Activated CD8-positive, alpha-beta memory T cell treated with anti-CD3 and anti-CD28 coated beads, Interleukin-2, amount 50 U/mL, for 1 hour (primary cell): ENCODE results near the gene TTLL10.

Experiments used
- DNase-seq: peaks from one replicate; pipeline ENCODE4 v3.0.0-alpha.2; 2020; ENCODE audit errors: extremely low read depth

TTLL10 gene, protein sequence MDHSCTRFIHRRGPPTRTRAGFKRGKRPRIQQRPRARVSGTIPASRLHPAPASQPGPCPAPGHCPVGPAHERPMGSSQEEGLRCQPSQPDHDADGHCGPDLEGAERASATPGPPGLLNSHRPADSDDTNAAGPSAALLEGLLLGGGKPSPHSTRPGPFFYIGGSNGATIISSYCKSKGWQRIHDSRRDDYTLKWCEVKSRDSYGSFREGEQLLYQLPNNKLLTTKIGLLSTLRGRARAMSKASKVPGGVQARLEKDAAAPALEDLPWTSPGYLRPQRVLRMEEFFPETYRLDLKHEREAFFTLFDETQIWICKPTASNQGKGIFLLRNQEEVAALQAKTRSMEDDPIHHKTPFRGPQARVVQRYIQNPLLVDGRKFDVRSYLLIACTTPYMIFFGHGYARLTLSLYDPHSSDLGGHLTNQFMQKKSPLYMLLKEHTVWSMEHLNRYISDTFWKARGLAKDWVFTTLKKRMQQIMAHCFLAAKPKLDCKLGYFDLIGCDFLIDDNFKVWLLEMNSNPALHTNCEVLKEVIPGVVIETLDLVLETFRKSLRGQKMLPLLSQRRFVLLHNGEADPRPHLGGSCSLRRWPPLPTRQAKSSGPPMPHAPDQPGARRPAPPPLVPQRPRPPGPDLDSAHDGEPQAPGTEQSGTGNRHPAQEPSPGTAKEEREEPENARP

DNA sequence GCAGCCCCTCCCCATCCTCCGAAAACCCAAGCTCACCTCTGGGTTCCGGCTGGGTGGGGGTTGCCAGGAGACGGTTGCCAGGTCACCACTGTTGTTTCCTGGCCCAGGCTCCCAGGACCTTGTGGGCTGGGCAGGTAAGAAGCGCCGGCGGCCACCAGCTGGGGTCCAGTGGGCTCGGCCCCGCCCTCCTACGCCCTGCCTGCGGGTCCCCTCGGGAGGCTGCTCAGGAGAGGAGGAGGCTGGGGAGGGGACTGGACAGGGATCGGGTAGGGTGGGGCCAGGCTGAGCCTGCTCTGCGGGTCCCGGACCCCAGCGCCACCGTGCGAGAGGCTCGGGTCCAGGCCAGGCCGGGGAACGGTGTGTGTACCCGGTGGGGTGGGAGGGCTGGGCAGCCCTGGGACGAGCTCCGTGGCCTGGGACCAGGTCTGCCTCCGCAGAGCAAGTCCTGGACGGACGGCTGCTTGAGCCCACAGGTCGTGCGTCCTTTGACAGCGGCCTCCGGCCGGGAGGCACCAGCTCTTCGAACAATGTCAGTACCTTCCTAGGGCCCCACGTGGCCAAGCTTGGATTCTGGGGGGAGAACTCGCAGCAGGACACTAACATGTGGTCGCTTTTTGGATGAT, at the start of gene TTLL10:
TSS of gene TTLL10 (plus strand) at position 88 of the 623 bp plus-strand sequence. CDS start 5,336 bp downstream, outside the sequence.
- no peak for DNase-seq

- DNase-seq: no peak
These were observed 49.2 kb upstream of the TTLL10 start for GRCh38 chr1:1124508-1124785.

GRCh38 chr1:1124786-1125642, 48.7 kb upstream of the TTLL10 start:
- no peak for DNase-seq

DNA sequence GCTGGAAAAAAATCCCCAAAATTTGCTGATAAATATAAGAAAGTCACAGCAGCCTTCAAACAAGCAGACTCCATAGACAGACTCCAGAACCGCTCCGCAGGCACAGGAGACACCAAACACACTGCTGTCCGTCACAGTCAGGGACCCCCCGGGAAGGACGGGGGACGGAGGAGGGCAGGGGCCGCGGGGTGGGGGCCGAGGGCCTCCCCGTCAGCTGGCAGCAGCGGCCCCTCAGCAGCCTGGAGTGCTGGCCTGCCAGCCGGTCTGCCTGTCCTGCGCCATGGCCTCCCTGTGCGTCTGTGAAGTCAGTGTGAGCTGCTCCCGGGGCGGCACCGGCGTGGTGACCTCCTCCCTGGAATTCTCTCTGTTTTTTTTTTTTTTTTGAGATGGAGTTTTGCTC, 47.7 kb upstream of the TTLL10 start:
- no peak for DNase-seq

DNA sequence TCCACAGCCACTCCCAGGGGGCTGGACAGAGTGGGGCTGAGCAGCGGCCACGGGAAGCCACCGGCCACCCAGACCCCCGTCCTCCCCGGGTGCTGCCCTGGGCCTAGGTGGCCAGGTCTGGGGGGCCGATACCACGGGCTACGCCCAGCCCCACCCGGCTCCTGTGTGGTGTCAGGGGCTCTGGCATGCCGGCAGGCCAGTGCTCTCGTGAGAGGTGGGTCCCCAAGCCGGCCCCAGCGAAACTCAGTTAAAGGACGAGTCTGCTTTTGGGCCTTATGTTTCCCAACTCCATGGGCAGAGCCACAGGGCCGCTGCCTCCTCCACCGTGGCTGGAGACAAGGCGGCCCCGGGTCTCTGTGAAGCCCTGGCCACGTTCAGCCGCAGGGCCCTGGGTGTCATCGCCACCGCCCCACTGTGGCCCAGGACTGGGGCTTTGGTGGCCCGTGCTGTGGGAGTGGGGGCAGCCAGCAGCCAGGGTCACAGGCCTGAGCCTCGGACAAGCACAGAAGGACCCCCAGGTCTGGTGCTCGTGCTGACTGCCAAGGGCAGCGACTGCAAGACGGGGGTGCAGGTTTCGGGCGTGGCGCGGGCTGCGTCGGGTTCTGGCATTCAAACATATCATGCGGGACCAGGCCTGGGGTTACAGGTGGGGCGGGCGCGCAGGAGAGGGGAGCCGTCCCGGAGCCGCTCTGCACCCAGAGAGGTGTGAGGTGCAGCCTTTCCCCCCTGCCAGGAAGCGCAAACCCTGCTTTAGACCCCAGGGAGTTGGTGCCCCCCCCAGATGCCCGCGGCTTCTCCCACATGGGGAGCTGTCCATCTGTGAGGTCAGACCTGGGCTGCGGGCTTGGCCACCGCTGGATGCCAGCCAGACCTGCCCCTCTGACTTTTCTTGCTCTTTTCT, 45.9 kb upstream of the TTLL10 start:
- no peak for DNase-seq

- no peak for DNase-seq
These were observed 45.1 kb upstream of the TTLL10 start for GRCh38 chr1:1128454-1129139.

- DNase-seq: no peak
These were observed 44.3 kb upstream of the TTLL10 start for GRCh38 chr1:1129381-1129821.

DNA sequence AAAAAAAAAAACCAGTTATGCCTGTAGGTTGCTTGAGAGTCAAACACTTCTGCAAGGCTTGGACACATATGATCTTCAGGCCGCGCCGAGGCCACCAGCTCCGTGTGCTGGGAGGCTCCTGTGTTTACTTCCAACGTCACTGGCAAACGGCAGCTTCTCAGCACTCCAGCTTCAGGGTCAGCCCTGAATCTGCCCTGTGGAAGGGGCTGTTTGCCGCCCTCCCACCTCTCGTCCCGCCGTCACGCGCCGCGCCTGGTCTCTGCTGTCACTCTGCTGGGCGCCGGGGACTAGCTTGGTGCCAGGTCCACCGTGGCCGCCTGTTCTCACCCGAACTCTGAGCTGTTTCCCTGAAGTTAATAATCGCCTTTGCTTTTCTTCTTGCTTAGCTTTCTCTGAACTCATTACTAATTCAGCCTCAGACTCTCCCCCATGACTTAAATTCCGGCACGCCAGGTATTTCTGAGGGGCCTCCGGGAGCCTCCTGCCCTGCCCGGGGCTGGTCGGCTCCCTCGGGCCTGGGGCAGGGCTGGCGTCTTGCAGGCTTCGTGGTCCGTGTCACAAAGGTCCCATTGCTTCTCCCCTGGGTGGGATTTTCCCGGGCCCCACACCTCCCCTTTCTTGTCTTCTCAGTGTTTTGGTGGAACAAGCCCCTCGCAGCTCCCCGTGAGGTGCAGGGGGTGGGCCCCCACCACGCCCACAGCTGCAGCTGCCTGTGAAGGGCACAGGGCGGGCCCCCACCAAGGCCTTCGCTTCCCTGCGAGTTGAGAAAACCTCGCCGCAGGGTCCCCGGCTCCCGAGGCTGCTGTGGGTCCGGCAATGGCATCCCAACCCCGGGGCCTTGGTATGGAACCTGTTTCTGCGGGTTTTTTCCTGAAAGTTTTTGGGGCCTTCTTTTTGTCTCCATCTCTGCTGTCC, 43.2 kb upstream of the TTLL10 start:
- no peak for DNase-seq

DNA sequence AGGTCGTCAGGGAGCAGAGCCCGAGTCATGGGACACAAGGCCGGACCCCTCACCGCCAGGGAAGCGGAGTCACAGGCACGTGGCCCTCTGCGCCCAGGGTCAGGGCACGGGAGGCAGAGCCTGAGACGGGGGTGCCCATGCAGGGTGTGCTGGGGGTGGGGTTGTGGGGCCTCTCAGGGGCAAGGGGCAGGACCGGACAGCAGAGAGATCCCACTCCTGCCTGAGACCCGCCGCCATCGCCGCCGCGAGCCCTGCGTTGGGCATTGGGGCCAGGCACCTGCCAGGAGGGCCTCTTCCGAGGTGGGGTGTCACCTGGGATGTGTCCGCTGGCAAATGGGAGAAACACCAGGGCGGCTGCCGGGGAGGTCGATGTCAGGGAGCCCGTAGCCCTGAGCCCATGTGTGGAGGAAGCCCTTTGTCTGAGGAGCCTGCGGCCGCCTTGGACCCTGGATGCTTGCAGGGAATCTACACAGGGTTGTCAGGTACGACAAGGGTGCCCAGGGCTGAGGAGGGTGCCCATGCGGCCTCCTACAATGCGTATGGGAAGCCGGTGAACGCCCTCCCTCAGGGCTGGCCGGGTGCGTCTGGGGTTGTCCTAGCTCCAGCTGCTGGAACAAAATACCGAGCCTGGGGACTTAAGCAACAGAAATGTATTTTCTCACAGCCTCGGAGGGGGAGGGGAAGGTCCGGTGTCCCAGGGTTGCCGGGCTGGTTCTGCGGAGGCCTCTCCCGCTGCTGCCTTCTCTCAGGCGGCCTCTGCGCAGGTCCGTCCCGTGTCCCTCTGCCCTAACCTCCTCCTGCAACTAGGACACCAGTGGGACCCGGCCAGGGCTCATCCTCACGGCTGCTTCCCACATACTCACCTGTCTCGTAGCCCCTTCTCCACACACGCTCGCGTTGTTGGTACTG, 41.4 kb upstream of the TTLL10 start:
- no peak for DNase-seq

DNA sequence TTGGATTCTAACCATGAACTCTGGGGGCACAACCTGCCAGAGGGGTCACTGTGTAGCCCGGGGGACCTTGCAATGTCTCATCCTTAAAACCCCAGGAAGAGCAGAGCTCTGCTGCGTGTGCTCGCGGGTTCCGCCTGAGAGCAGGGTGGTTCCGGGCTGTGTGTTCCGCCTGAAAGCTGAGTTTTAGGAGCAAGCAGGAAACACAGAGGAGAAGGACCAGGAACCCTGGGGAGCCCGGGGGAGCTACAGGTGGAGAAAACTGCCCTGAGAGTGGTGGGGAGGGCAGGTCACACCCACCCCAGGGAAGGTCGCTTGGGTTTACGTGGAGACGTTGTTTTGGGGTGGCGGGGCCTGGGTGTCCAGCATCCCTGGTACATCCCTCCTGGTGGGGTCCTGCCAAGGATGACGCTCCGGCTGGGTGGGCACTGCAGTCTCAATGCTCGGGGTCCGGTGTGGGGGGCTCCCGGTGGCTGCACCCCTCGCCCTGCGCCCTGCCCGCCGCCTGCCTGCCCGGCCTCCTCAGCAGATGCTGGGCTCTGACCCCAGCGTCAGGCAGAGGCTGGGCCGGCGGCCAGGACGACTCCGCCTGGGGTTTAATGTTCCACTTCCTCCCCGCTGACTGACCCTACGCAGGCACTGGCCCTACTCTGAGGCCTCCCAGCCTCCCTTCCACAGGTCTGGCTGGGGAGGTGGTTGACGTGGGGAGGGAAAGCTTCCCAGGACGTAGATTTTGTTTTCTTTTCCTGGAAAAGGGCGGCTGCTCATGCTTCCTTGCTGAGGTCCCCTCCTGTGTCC, 40.5 kb upstream of the TTLL10 start:
- DNase-seq: no peak

DNA sequence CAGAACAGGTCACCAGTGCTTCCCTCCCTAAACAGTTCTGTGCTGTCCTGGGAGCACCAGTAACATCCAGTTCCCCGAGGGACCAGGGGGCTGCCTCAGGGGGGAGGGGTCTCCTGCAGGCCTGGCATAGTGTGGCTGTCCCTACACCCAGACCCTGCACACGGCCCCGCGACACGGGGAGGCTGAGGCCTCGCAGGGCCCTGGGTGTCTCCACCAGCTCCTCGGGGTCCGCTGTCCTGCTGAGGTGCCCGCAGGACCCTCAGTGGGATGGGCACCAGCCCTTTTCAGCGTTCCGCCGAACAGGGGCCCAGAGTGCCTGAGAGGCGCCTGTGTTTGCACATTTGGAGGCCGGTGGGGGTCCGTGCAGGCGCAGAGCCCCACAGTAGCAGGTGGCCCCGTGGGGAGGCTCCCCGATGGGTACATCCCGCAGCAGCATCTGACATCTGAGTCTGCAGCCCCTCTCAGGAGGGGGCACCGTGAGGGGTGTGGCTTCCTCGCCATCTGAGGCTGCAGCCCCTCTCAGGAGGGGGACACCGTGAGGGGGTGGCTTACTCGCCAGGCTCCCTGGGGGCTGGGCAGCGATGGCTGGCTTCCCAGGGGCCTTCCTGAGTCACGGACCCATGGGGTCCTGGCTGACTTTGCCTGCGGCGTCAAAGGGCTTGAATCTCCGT, 39.2 kb upstream of the TTLL10 start:
- DNase-seq: no peak

DNA sequence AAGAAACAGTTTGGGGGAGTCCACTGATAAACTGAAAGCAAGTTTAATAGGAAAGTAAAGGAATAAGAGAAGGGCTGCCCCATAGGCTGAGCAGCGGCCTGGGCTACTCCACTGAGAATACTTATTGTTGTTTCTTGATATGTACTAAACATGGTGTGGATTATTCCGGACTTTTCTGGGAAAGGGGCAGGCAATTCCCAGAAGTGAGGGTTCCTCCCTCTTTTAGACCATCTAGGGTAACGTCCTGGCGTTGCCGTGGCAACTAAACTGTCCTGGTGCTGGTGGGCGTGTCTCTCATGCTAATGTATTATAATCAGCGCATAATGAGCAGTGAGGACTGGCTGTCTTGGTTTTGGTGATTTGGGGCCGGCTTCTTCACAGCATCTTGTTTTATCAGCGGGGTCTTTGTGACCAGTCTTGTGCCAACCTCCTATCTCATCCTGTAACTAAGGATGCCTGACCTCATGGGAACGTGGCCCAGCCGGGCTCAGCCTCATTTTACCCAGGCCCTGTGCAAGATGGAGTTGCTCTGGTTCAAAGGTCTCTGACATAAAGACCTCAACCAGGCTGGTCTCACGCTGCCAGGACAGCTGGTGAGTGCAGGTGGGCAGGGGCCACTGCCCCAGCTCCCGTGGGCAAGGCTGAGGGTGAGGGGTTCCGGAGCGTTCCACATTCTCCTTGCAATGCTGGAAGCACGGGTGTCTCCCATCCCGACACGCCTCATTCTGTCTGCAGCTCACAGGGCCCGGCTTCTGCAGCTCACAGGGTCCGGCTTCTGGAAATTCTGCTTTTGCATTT, 38.1 kb upstream of the TTLL10 start:
- no peak for DNase-seq

- DNase-seq: no peak
These were observed 37.0 kb upstream of the TTLL10 start for GRCh38 chr1:1136547-1137230.

GRCh38 chr1:1137256-1138045, 36.2 kb upstream of the TTLL10 start:
- DNase-seq: peak; percentile 49

GRCh38 chr1:1140673-1141072, 33.0 kb upstream of the TTLL10 start:
- DNase-seq: no peak
